Thyroid gland (tissue), 4 donors: ENCODE results near the gene ENOPH1. TPM values are rescaled to one million over a fixed set of nuclear protein-coding genes. Genes with fewer than 3 reads are reported as not detected.

Source experiments
- DNase-seq, 2 donors: peaks; one replicate each; pipeline ENCODE4 v3.0.0-alpha.2; 2019
- H3K27ac ChIP-seq, 3 donors: fragments of 200-600 bp; sonication (generic); 1 replicate in 2 of 3; 2 replicates in 1 of 3; pipeline ENCODE4 v1.5.1; 2016 to 2019; ENCODE audit warnings: mild to moderate bottlenecking in 1 of 3, moderate library complexity in 1 of 3
- H3K27me3 ChIP-seq: fragments of 200-600 bp; sonication (generic); one replicate; pipeline ENCODE4 v1.5.1; 2019
- H3K36me3 ChIP-seq, 2 donors: fragments of 200-600 bp; sonication (generic); one replicate each; pipeline ENCODE4 v1.5.1; 2016 to 2019
- H3K4me1 ChIP-seq, 2 donors: fragments of 200-600 bp; sonication (generic); one replicate each; pipeline ENCODE4 v1.5.1; 2017 to 2019
- H3K4me3 ChIP-seq, 3 donors: fragments of 200-600 bp; sonication (generic); replicated peaks in 1 of 3; 1 replicate in 2 of 3; 2 replicates in 1 of 3; pipeline ENCODE4 v1.5.1; 2016; ENCODE audit warnings: mild to moderate bottlenecking in 1 of 3
- H3K9me3 ChIP-seq: fragments of 200-600 bp; sonication (generic); one replicate; pipeline ENCODE4 v1.5.1; 2017
- POLR2A ChIP-seq, 2 donors: fragments of 450-650 bp; IDR thresholded peaks; one replicate each; pipeline ENCODE4 v1.6.1; 2017; ENCODE audit warnings: antibody characterized with exemption in 2 of 2, mild to moderate bottlenecking in 2 of 2, moderate library complexity in 1 of 2
- WGBS, 2 donors: methylation state at CpG; one replicate each; pipeline ENCODE4 v1.1.5; 2017; 5-methylcytosine and 5-hydroxymethylcytosine counted together
- intact Hi-C: fragments of 100-400 bp; cut with DNase I; formaldehyde crosslinking; loops from one replicate; pipeline ENCODE4 v1.15.1; 2023
- total RNA-seq, 4 donors: library from RNA; depleted of rRNA; stranded (reverse); fragments of >200 nt; gene quantifications; one replicate each; pipeline ENCODE4 v1.2.3, GENCODE V29; 2016
- TF ChIP-seq, protein P1 (sequence below), 6 experiments: fragments of 200-600 bp in 3 of 6; fragments of 450-650 bp in 3 of 6; sonication (generic) in 3 of 6; IDR thresholded peaks; one replicate each; pipeline ENCODE4 v1.5.1; 2016 to 2019; ENCODE audit warnings: antibody characterized with exemption in 6 of 6, mild to moderate bottlenecking in 2 of 6, inconsistent platforms in 1 of 6, moderate library complexity in 1 of 6

ENOPH1 gene
- total RNA-seq, 4 donors from 2014 or later, result 21.3 to 35.3 (median 25.9) TPM

DNA sequence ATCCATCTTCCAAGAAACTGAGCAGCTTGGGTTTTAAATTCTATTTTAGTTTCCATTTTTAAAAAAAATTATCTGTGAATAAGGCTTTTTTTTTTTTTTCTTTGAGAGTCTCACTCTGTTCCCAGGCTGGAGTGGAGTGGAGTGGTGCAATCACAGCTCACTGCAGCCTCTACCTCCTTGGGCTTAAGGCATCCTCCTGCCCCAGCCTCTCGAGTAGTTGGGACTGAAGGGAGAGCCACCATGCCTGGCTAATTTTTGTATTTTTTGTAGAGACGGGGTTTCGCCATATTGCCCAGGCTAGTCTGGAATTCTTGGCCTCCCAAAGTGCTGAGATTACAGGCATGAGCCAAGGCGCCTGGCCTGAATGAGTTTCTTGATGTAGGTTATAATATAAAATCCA, 1.4 kb downstream of the ENOPH1 start:
- WGBS, 2 donors, result 83 to 86% methylated on average over 4 of the region's 4 CpGs
- no peak for DNase-seq
- TF ChIP-seq, protein P1, sequence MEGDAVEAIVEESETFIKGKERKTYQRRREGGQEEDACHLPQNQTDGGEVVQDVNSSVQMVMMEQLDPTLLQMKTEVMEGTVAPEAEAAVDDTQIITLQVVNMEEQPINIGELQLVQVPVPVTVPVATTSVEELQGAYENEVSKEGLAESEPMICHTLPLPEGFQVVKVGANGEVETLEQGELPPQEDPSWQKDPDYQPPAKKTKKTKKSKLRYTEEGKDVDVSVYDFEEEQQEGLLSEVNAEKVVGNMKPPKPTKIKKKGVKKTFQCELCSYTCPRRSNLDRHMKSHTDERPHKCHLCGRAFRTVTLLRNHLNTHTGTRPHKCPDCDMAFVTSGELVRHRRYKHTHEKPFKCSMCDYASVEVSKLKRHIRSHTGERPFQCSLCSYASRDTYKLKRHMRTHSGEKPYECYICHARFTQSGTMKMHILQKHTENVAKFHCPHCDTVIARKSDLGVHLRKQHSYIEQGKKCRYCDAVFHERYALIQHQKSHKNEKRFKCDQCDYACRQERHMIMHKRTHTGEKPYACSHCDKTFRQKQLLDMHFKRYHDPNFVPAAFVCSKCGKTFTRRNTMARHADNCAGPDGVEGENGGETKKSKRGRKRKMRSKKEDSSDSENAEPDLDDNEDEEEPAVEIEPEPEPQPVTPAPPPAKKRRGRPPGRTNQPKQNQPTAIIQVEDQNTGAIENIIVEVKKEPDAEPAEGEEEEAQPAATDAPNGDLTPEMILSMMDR (IDR thresholded peaks at IDR 0.05), result no peak
- no peak for TF ChIP-seq POLR2A (IDR thresholded peaks at IDR 0.05)
- no peaks in the 10 kb centered on the region for H3K9me3 ChIP-seq
- H3K36me3 ChIP-seq, result peaks cover 0 to under 1% of the 10 kb centered on the region in 2 donors
- H3K27ac ChIP-seq, result no peak overlapping the region
- intact Hi-C loops, result loop anchor here (10.0 kb wide), 1 partner anchor 583 kb away; the partner anchor contains the start of gene LIN54
- H3K27me3 ChIP-seq, result no peaks in the 10 kb centered on the region
- peaks cover 18 to 25% of the 10 kb centered on the region in 2 donors for H3K4me1 ChIP-seq
- H3K4me3 ChIP-seq, result no peak overlapping the region

DNA sequence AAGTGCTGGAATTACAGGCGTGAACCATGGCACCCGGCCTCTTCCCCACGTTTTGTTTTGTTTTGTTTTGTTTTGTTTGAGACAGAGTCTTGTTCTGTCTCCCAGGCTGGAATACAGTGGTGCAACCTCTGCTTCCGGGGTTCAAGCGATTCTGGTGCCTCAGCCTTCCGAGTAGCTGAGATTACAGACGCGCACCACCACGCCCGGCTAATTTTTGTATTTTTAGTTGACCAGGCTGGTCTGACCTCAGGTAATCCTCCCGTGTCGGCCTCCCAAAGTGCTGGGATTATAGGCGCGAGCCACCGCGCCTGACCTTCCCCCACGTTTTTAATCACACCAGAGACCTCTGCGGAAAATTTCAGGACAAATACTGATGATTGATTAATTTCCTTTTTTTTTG, 2.2 kb downstream of the ENOPH1 start:
- no peaks in the 10 kb centered on the region for H3K9me3 ChIP-seq
- WGBS, 2 donors, result 87 to 89% methylated on average over 18 of the region's 18 CpGs
- peaks cover 10 to 17% of the 10 kb centered on the region in 2 donors for H3K4me1 ChIP-seq
- H3K36me3 ChIP-seq, result no peaks in the 10 kb centered on the region
- intact Hi-C loops, result loop anchor here (10.0 kb wide), 1 partner anchor 582 kb away; the partner anchor contains the start of gene LIN54
- DNase-seq, result no peak
- TF ChIP-seq, protein P1 (IDR thresholded peaks at IDR 0.05), result no peak
- H3K27ac ChIP-seq, result no peak overlapping the region
- no peak overlapping the region for H3K4me3 ChIP-seq
- H3K27me3 ChIP-seq, result no peaks in the 10 kb centered on the region

GRCh38 chr4:82433791-82434190, 3.4 kb downstream of the ENOPH1 start:
- no peak overlapping the region for H3K4me3 ChIP-seq
- TF ChIP-seq, protein P1 (IDR thresholded peaks at IDR 0.05), result no peak
- no peak for TF ChIP-seq POLR2A (IDR thresholded peaks at IDR 0.05)
- H3K36me3 ChIP-seq, result no peaks in the 10 kb centered on the region
- no peak overlapping the region for H3K27ac ChIP-seq
- 81 to 82% methylated on average over 2 of the region's 2 CpGs for WGBS, 2 donors
- H3K27me3 ChIP-seq, result no peaks in the 10 kb centered on the region
- no peak for DNase-seq
- H3K9me3 ChIP-seq, result no peaks in the 10 kb centered on the region
- intact Hi-C loops, result loop anchor here (10.0 kb wide), 1 partner anchor 581 kb away; the partner anchor contains the start of gene LIN54
- peaks cover 8 to 11% of the 10 kb centered on the region in 2 donors for H3K4me1 ChIP-seq

GRCh38 chr4:82434949-82435348, 4.6 kb downstream of the ENOPH1 start:
- H3K4me3 ChIP-seq, result no peak overlapping the region
- no peak overlapping the region for H3K27ac ChIP-seq
- WGBS, 2 donors, result 93 to 96% methylated on average over 7 of the region's 7 CpGs
- intact Hi-C loops, result loop anchor here (10.0 kb wide), 1 partner anchor 580 kb away; the partner anchor contains the start of gene LIN54
- H3K36me3 ChIP-seq, result no peaks in the 10 kb centered on the region
- no peaks in the 10 kb centered on the region for H3K27me3 ChIP-seq
- H3K9me3 ChIP-seq, result no peaks in the 10 kb centered on the region
- peaks cover 8 to 11% of the 10 kb centered on the region in 2 donors for H3K4me1 ChIP-seq
- DNase-seq, result no peak
- TF ChIP-seq, protein P1 (IDR thresholded peaks at IDR 0.05), result no peak
- TF ChIP-seq POLR2A (IDR thresholded peaks at IDR 0.05), result no peak

DNA sequence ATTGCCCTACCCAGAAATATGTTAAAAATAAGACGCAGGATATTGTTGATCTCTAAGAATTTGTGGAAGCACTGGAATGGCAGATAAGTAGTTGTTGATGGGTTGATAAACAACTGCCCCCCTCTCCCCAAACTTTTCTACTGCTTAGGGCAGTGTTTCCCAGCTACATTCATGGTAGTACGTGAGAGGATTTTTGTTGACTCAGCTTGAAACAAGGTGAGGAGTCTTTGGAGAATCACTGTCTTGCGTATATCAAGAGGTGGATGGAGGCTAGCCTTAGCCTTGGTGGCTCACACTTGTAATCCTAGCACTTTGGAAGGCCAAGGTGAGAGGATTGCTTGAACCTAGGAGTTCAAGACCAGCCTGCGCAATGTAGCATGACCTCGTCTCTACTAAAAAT, 5.7 kb downstream of the ENOPH1 start:
- Histone ChIP-seq H3K9me3 (no peaks in the 10 kb centered on the region), H3K4me1 (peaks cover 8 to 11% of the 10 kb centered on the region in 2 donors), H3K4me3 (no peak overlapping the region), H3K27ac (no peak overlapping the region), H3K36me3 (no peaks in the 10 kb centered on the region), H3K27me3 (no peaks in the 10 kb centered on the region)
- TF ChIP-seq, protein P1 (IDR thresholded peaks at IDR 0.05), result no peak
- no peak for TF ChIP-seq POLR2A (IDR thresholded peaks at IDR 0.05)
- WGBS, 2 donors, result 89 to 98% methylated on average over 5 of the region's 5 CpGs
- intact Hi-C loops, result loop anchor here (10.0 kb wide), 1 partner anchor 579 kb away; the partner anchor contains the start of gene LIN54
- no peak for DNase-seq
